GM12878 (cell line): Measurements from ENCODE around the gene TM4SF18. TPM values are rescaled to one million over a fixed set of nuclear protein-coding genes. Genes with fewer than 3 reads are reported as not detected.

ENCODE experiments used
- ATAC-seq: fragments of 200-7000 bp; cut with Tn5 transposase; 3 replicates; pipeline ENCODE4 v1.9.1; 2020; ENCODE audit warnings: mild to moderate bottlenecking, moderate library complexity
- BruUV-seq: library from RNA; stranded (reverse); fragments of 400-500 nt; replicated peaks from 2 replicates; lab custom pipeline; 2021; lab: Mats Ljungman, UMichigan
- CTCF ChIA-PET: fragments of 300-600 bp; sonication (Branson Sonifier 250); formaldehyde crosslinking; extraction: SDS; loops from one replicate; lab custom pipeline; 2021; ENCODE audit warnings: inconsistent platforms; lab: Yijun Ruan, JAX
- POLR2A ChIA-PET: fragments of 350-600 bp; formaldehyde crosslinking; extraction: SDS; loops from one replicate; lab custom pipeline; 2021; ENCODE audit warnings: inconsistent platforms; lab: Charles Lee
- RAD21 ChIA-PET: fragments of 300-600 bp; sonication (Branson Sonifier 250); formaldehyde crosslinking; loops from one replicate; lab custom pipeline; 2023; ENCODE audit warnings: antibody characterized with exemption; ENCODE audit not compliant: unreplicated experiment; lab: Charles Lee
- SMC1A ChIA-PET: fragments of 300-600 bp; sonication (Branson Sonifier 250); formaldehyde crosslinking; loops from one replicate; lab custom pipeline; 2023; ENCODE audit not compliant: unreplicated experiment, uncharacterized antibody; lab: Charles Lee
- DNase-seq: peaks from one replicate; pipeline ENCODE4 v3.0.0-alpha.2; 2011; ENCODE audit warnings: low read depth, low spot score
- FAIRE-seq: peaks from 3 replicates; lab custom pipeline; 2011; peaks lifted over from hg19 to GRCh38; lab: Jason Lieb, UNC
- H2AFZ ChIP-seq: 2 replicates; pipeline ENCODE4 v1.6.0; 2011; ENCODE audit warnings: low read depth, low read length, control low read depth; ENCODE audit not compliant: control insufficient read depth
- H3K27ac ChIP-seq: 2 replicates; pipeline ENCODE4 v1.5.1; 2011; ENCODE audit warnings: control low read depth; ENCODE audit not compliant: control insufficient read depth, insufficient read depth
- H3K27me3 ChIP-seq, 2 experiments: replicated peaks in 1 of 2; 2 replicates each; pipeline versions ENCODE4 v1.6.0 to v1.6.1; 2011; ENCODE audit warnings: low read length in 1 of 2; ENCODE audit not compliant: control insufficient read depth in 2 of 2, insufficient read depth in 2 of 2
- H3K36me3 ChIP-seq, 2 experiments: 2 replicates each; pipeline ENCODE4 v1.5.1; 2011; ENCODE audit warnings: low read length in 1 of 2; ENCODE audit not compliant: control insufficient read depth in 2 of 2, insufficient read depth in 2 of 2
- H3K4me1 ChIP-seq: 2 replicates; pipeline ENCODE4 v1.6.1; 2011; ENCODE audit warnings: mild to moderate bottlenecking, low read length, moderate library complexity, mixed read lengths; ENCODE audit not compliant: control insufficient read depth, insufficient read depth
- H3K4me2 ChIP-seq: 2 replicates; pipeline ENCODE4 v1.6.0; 2011; ENCODE audit warnings: control low read depth; ENCODE audit not compliant: control insufficient read depth, insufficient read depth
- H3K4me3 ChIP-seq: fragments of 200-600 bp; sonication (generic); 2 replicates; pipeline ENCODE4 v1.5.1; 2016
- H3K79me2 ChIP-seq: 2 replicates; pipeline ENCODE4 v1.6.0; 2011; ENCODE audit warnings: low read length; ENCODE audit not compliant: control insufficient read depth, insufficient read depth
- H3K9ac ChIP-seq: 2 replicates; pipeline ENCODE4 v1.8.0; 2011; ENCODE audit warnings: low read length, control low read depth, mixed read lengths; ENCODE audit not compliant: control insufficient read depth, insufficient read depth
- H3K9me3 ChIP-seq: replicated peaks from 3 replicates; pipeline ENCODE4 v1.5.1; 2011; ENCODE audit warnings: mild to moderate bottlenecking, low read length; ENCODE audit not compliant: control insufficient read depth, insufficient read depth
- H4K20me1 ChIP-seq: 2 replicates; pipeline ENCODE4 v1.6.0; 2011; ENCODE audit not compliant: control insufficient read depth, insufficient read depth
- GATAD2B ChIP-seq: fragments of 450-650 bp; conservative IDR thresholded peaks from 2 replicates; pipeline ENCODE4 v1.6.1; 2017; ENCODE audit warnings: low read depth, mild to moderate bottlenecking, moderate library complexity
- KLF5 ChIP-seq: fragments of 450-650 bp; IDR thresholded peaks from 2 replicates; pipeline ENCODE4 v1.6.1; 2014; ENCODE audit warnings: mild to moderate bottlenecking; ENCODE audit not compliant: partially characterized antibody
- MYC ChIP-seq: IDR thresholded peaks from 2 replicates; pipeline ENCODE4 v1.6.1; 2011; ENCODE audit warnings: mild to moderate bottlenecking, low read length, moderate library complexity, inconsistent platforms; ENCODE audit not compliant: insufficient read depth, insufficient replicate concordance, insufficient read length, severe bottlenecking
- SMC3 ChIP-seq: IDR thresholded peaks from 2 replicates; pipeline ENCODE4 v1.6.1; 2011; ENCODE audit warnings: low read length, improper control_type of control experiment, borderline replicate concordance
- ZBTB4 ChIP-seq: fragments of 450-650 bp; formaldehyde crosslinking; IDR thresholded peaks from 2 replicates; pipeline ENCODE4 v1.4.0; 2022; ENCODE audit warnings: mild to moderate bottlenecking, moderate library complexity
- WGBS: methylation state at CpG from one replicate; pipeline ENCODE4 v1.1.6; 2016; ENCODE audit warnings: low lambda C conversion rate; ENCODE audit not compliant: insufficient replicate concordance, insufficient coverage; ENCODE audit errors: missing lambda C conversion rate; 5-methylcytosine and 5-hydroxymethylcytosine counted together
- in situ Hi-C: fragments of 300-500 bp; cut with MboI; formaldehyde crosslinking; loops from 9 replicates; pipeline ENCODE4 v1.14.3; 2018; ENCODE audit warnings: mixed read lengths
- intact Hi-C: fragments of 100-400 bp; cut with micrococcal nuclease; formaldehyde crosslinking; loops from one replicate; pipeline ENCODE4 v1.14.2; 2022; ENCODE audit not compliant: unreplicated experiment
- polyA plus RNA-seq, 11 experiments: library from polyadenylated mRNA; depleted of rRNA in 4 of 11; unstranded in 6 of 11; stranded (reverse) in 5 of 11; fragments of >200 nt; fragmentation: Nextera tagmentation in 4 of 11; fragmentation: Illumina TruSeq in 1 of 11; extraction: Ambion mirVana in 4 of 11; extraction: Trizol in 1 of 11; gene quantifications; 1 replicate in 1 of 11; 2 replicates in 10 of 11; pipeline versions ENCODE4 v1.2.1 to v1.2.3, GENCODE V29; 2011 to 2016; ENCODE audit warnings: inconsistent platforms in 2 of 11, missing spikeins in 2 of 11, low read depth in 1 of 11
- total RNA-seq, 4 experiments: library from RNA; depleted of rRNA in 3 of 4; stranded (reverse); fragments of >200 nt in 3 of 4; fragmentation: Illumina TruSeq in 1 of 4; extraction: Trizol in 1 of 4; gene quantifications; 2 replicates each; pipeline versions ENCODE4 v1.2.1 to v1.2.3, GENCODE V29; 2013 to 2021
- TF ChIP-seq, protein P1 (sequence below): fragments of 450-650 bp; IDR thresholded peaks from 2 replicates; pipeline ENCODE4 v1.6.1; 2017; ENCODE audit warnings: mild to moderate bottlenecking, moderate library complexity
- TF ChIP-seq, protein P2 (sequence below): fragments of 450-650 bp; IDR thresholded peaks from 2 replicates; pipeline ENCODE4 v1.6.1; 2017; ENCODE audit warnings: low read depth, mild to moderate bottlenecking, moderate library complexity
- TF ChIP-seq, protein P3 (sequence below): fragments of 450-650 bp; IDR thresholded peaks from 2 replicates; pipeline ENCODE4 v1.6.1; 2017; ENCODE audit warnings: mild to moderate bottlenecking, moderate library complexity

TM4SF18 gene
- total and polyA plus RNA-seq, 10 of the 15 experiments (the other 5 are each of a cell fraction or from before 2014, with no cell fraction given): 0.01 TPM; not detected in 9

DNA sequence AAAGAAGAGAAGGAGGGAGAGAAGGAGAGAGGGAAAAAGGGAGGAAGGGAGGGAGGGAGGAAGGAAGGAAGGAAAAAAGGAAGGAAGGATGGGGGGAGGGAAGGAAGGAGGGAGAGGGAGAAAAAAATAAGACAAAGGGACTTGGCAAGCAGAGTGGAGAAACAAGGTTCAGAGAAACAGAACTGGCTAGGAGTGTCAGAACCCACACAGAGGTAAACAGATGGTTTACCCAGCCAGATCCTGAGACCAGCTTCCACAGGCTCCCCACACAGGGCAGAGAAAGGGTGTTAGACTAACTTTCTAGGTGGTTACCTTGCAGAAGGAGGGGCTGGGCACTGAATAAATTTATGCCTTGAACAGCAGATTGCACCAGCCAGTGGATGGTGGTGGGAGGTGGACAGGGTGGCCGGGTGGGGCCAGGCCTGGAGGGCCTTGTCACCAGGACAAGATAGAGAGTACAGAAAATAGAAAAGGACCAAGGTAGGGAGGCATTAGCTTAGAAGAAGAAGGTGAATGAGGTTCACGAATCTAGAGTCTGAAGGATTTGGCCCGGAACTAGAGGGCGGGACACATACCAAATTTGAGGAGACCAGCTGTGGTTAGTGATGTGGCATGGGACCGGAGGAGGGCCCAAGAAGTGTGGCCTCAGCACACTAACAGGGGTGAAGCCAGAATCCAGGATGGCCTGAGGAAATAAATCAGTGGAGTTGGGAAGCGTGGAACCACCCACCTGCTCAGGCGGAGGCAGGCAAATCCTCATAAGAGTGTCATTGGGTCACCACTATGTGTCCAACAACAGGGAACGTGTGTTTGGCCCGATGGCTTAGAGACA is 45.3 kb upstream of the TM4SF18 start:
- no peaks in the 10 kb centered on the region for H3K27me3 ChIP-seq
- no peak overlapping the region for H3K27ac ChIP-seq
- DNase-seq: no peak
- no peaks in the 10 kb centered on the region for H4K20me1 ChIP-seq
- in situ Hi-C loops (no loop called here), intact Hi-C loops (loop anchor here (1.0 kb wide), 1 partner anchor 22 kb away; no protein-coding TSS in a partner anchor)
- H3K4me2 ChIP-seq: no peak overlapping the region
- no peaks in the 10 kb centered on the region for H3K79me2 ChIP-seq
- no peak for FAIRE-seq
- SMC1A ChIA-PET: no interaction called here
- 79% methylated on average over 9 of the region's 9 CpGs for WGBS
- no peaks in the 10 kb centered on the region for H3K4me1 ChIP-seq
- no peak for ATAC-seq
- RAD21 ChIA-PET: no interaction called here
- POLR2A ChIA-PET: no interaction called here
- H3K36me3 ChIP-seq: no peaks in the 10 kb centered on the region
- CTCF ChIA-PET: no interaction called here
- H2AFZ ChIP-seq: no peak overlapping the region
- no TSS peak for BruUV-seq
- no peaks in the 10 kb centered on the region for H3K9me3 ChIP-seq
- H3K9ac ChIP-seq: no peak overlapping the region
- no peak overlapping the region for H3K4me3 ChIP-seq
- TF ChIP-seq SMC3 (no peak), ZBTB4 (no peak), GATAD2B (no peak), KLF5 (no peak), MYC (no peak)
- TF ChIP-seq, protein P1, sequence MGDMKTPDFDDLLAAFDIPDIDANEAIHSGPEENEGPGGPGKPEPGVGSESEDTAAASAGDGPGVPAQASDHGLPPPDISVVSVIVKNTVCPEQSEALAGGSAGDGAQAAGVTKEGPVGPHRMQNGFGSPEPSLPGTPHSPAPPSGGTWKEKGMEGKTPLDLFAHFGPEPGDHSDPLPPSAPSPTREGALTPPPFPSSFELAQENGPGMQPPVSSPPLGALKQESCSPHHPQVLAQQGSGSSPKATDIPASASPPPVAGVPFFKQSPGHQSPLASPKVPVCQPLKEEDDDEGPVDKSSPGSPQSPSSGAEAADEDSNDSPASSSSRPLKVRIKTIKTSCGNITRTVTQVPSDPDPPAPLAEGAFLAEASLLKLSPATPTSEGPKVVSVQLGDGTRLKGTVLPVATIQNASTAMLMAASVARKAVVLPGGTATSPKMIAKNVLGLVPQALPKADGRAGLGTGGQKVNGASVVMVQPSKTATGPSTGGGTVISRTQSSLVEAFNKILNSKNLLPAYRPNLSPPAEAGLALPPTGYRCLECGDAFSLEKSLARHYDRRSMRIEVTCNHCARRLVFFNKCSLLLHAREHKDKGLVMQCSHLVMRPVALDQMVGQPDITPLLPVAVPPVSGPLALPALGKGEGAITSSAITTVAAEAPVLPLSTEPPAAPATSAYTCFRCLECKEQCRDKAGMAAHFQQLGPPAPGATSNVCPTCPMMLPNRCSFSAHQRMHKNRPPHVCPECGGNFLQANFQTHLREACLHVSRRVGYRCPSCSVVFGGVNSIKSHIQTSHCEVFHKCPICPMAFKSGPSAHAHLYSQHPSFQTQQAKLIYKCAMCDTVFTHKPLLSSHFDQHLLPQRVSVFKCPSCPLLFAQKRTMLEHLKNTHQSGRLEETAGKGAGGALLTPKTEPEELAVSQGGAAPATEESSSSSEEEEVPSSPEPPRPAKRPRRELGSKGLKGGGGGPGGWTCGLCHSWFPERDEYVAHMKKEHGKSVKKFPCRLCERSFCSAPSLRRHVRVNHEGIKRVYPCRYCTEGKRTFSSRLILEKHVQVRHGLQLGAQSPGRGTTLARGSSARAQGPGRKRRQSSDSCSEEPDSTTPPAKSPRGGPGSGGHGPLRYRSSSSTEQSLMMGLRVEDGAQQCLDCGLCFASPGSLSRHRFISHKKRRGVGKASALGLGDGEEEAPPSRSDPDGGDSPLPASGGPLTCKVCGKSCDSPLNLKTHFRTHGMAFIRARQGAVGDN: no peak
- TF ChIP-seq, protein P2, sequence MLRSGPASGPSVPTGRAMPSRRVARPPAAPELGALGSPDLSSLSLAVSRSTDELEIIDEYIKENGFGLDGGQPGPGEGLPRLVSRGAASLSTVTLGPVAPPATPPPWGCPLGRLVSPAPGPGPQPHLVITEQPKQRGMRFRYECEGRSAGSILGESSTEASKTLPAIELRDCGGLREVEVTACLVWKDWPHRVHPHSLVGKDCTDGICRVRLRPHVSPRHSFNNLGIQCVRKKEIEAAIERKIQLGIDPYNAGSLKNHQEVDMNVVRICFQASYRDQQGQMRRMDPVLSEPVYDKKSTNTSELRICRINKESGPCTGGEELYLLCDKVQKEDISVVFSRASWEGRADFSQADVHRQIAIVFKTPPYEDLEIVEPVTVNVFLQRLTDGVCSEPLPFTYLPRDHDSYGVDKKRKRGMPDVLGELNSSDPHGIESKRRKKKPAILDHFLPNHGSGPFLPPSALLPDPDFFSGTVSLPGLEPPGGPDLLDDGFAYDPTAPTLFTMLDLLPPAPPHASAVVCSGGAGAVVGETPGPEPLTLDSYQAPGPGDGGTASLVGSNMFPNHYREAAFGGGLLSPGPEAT: no peak
- TF ChIP-seq, protein P3, sequence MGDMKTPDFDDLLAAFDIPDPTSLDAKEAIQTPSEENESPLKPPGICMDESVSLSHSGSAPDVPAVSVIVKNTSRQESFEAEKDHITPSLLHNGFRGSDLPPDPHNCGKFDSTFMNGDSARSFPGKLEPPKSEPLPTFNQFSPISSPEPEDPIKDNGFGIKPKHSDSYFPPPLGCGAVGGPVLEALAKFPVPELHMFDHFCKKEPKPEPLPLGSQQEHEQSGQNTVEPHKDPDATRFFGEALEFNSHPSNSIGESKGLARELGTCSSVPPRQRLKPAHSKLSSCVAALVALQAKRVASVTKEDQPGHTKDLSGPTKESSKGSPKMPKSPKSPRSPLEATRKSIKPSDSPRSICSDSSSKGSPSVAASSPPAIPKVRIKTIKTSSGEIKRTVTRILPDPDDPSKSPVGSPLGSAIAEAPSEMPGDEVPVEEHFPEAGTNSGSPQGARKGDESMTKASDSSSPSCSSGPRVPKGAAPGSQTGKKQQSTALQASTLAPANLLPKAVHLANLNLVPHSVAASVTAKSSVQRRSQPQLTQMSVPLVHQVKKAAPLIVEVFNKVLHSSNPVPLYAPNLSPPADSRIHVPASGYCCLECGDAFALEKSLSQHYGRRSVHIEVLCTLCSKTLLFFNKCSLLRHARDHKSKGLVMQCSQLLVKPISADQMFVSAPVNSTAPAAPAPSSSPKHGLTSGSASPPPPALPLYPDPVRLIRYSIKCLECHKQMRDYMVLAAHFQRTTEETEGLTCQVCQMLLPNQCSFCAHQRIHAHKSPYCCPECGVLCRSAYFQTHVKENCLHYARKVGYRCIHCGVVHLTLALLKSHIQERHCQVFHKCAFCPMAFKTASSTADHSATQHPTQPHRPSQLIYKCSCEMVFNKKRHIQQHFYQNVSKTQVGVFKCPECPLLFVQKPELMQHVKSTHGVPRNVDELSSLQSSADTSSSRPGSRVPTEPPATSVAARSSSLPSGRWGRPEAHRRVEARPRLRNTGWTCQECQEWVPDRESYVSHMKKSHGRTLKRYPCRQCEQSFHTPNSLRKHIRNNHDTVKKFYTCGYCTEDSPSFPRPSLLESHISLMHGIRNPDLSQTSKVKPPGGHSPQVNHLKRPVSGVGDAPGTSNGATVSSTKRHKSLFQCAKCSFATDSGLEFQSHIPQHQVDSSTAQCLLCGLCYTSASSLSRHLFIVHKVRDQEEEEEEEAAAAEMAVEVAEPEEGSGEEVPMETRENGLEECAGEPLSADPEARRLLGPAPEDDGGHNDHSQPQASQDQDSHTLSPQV: no peak
